Measurements from ENCODE around the gene CDCA7.

GRCh38 chr2:173311844-173312606 is 42.6 kb upstream of the CDCA7 start:
- no peak for TF ChIP-seq HMGXB4 (CRISPR knock-in tag; IDR thresholded peaks at IDR 0.05; ENCODE audit: borderline replicate concordance in 1 of 2, low read depth in 1 of 2)
- TF ChIP-seq FOXM1 (CRISPR knock-in tag; IDR thresholded peaks at IDR 0.05): no peak
- no peak for TF ChIP-seq FOSL2 (CRISPR knock-in tag; IDR thresholded peaks at IDR 0.05)
- TF ChIP-seq CTCF (CRISPR knock-in tag; IDR thresholded peaks at IDR 0.05): no peak
- no peak for TF ChIP-seq MYC (CRISPR knock-in tag; IDR thresholded peaks at IDR 0.05; ENCODE audit: borderline replicate concordance)
- TF ChIP-seq MAZ (IDR thresholded peaks at IDR 0.05; ENCODE audit: borderline replicate concordance, low read depth, low read length): no peak
- TF ChIP-seq MAZ (CRISPR knock-in tag; IDR thresholded peaks at IDR 0.05; ENCODE audit: low read depth): no peak
- no peak for TF ChIP-seq TBX2 (CRISPR knock-in tag; IDR thresholded peaks at IDR 0.05; ENCODE audit: borderline replicate concordance)
- no peak for TF ChIP-seq PBX3 (CRISPR knock-in tag; IDR thresholded peaks at IDR 0.05; ENCODE audit: borderline replicate concordance)

Data from HepG2 (cell line).